K562 (cell line): Measurements from ENCODE around the gene FLCN. TPM values are rescaled to one million over a fixed set of nuclear protein-coding genes. Genes with fewer than 3 reads are reported as not detected.

ENCODE experiments used
- BCLAF1 ChIP-seq, 2 experiments: fragments of 450-650 bp in 1 of 2; IDR thresholded peaks; 2 replicates each; pipeline ENCODE4 v1.6.1; 2011 to 2017; ENCODE audit warnings: low read depth in 2 of 2, antibody characterized with exemption in 1 of 2, borderline replicate concordance in 1 of 2, low read length in 1 of 2, mild to moderate bottlenecking in 1 of 2, mixed read lengths in 1 of 2; ENCODE audit not compliant: control insufficient read depth in 1 of 2
- BRF1 ChIP-seq: IDR thresholded peaks from 3 replicates; pipeline ENCODE4 v1.6.1; 2011; ENCODE audit warnings: borderline replicate concordance, mild to moderate bottlenecking; ENCODE audit not compliant: insufficient read length; ENCODE audit errors: extremely low read depth
- CC2D1A ChIP-seq: fragments of 450-650 bp; IDR thresholded peaks from 2 replicates; pipeline ENCODE4 v1.6.1; 2017; ENCODE audit warnings: mild to moderate bottlenecking
- CREB1 ChIP-seq, 2 experiments: sonication (generic) in 1 of 2; formaldehyde crosslinking in 1 of 2; IDR thresholded peaks; 2 replicates each; pipeline versions ENCODE4 v1.6.1 to v1.8.0; 2012 to 2022; ENCODE audit warnings: inconsistent platforms in 1 of 2, mild to moderate bottlenecking in 1 of 2, missing genetic modification reagents in 1 of 2, moderate library complexity in 1 of 2
- CXXC5 ChIP-seq: fragments of 250-450 bp; sonication (Bioruptor Pico); IDR thresholded peaks from 2 replicates; pipeline ENCODE4 v1.8.0; 2022; ENCODE audit warnings: inconsistent platforms, mild to moderate bottlenecking, moderate library complexity
- ETV1 ChIP-seq: fragments of 450-650 bp; conservative IDR thresholded peaks from 2 replicates; pipeline ENCODE4 v1.6.1; 2016; ENCODE audit warnings: missing genetic modification characterization, control low read depth, low read depth, missing compliant biosample characterization
- LEF1 ChIP-seq: fragments of 450-650 bp; IDR thresholded peaks from 2 replicates; pipeline ENCODE4 v1.6.1; 2016; ENCODE audit warnings: mild to moderate bottlenecking
- MEF2A ChIP-seq: IDR thresholded peaks from 2 replicates; pipeline ENCODE4 v1.6.1; 2011; ENCODE audit warnings: low read depth, mild to moderate bottlenecking, low read length, moderate library complexity; ENCODE audit not compliant: control insufficient read depth
- MTA3 ChIP-seq: fragments of 450-650 bp; formaldehyde crosslinking; IDR thresholded peaks from 2 replicates; pipeline ENCODE4 v1.6.1; 2017; ENCODE audit warnings: mild to moderate bottlenecking, borderline replicate concordance
- PRMT5 ChIP-seq: sonication (generic); formaldehyde crosslinking; IDR thresholded peaks from 2 replicates; pipeline ENCODE4 v1.5.0; 2020; ENCODE audit warnings: missing genetic modification reagents
- SMAD4 ChIP-seq: fragments of 250-450 bp; sonication (Bioruptor Pico); conservative IDR thresholded peaks from 2 replicates; pipeline ENCODE4 v1.8.0; 2021; ENCODE audit warnings: inconsistent platforms, mild to moderate bottlenecking, moderate library complexity
- SMARCC2 ChIP-seq: fragments of 450-650 bp; IDR thresholded peaks from 2 replicates; pipeline ENCODE4 v1.6.1; 2017; ENCODE audit warnings: antibody characterized with exemption, moderate library complexity, mild to moderate bottlenecking, low read depth
- SRF ChIP-seq, 2 experiments: fragments of 250-450, 450-650 bp in 1 of 2; sonication (Bioruptor Pico) in 1 of 2; sonication (generic) in 1 of 2; formaldehyde crosslinking; IDR thresholded peaks; 2 replicates each; pipeline versions ENCODE4 v1.5.0 to v1.5.1; 2020 to 2022; ENCODE audit warnings: mild to moderate bottlenecking in 1 of 2, missing genetic modification reagents in 1 of 2
- SRSF3 ChIP-seq: fragments of 200-400 bp; formaldehyde crosslinking; IDR thresholded peaks from 2 replicates; pipeline ENCODE4 v1.6.1; 2016; ENCODE audit warnings: mild to moderate bottlenecking, low read length, moderate library complexity; ENCODE audit not compliant: insufficient read depth
- TARDBP ChIP-seq: fragments of 450-650 bp; IDR thresholded peaks from 2 replicates; pipeline ENCODE4 v1.6.1; 2016
- TCF3 ChIP-seq: sonication (generic); formaldehyde crosslinking; IDR thresholded peaks from 2 replicates; pipeline ENCODE4 v1.4.0; 2020; ENCODE audit warnings: mild to moderate bottlenecking, missing genetic modification reagents
- ZC3H11A ChIP-seq: IDR thresholded peaks from 2 replicates; pipeline ENCODE4 v1.6.1; 2012; ENCODE audit warnings: low read depth, low read length, improper control_type of control experiment
- ZNF174 ChIP-seq: fragments of 250-450 bp; sonication (Bioruptor Pico); IDR thresholded peaks from 2 replicates; pipeline ENCODE4 v1.4.0; 2020; ENCODE audit warnings: mild to moderate bottlenecking
- ZNF347 ChIP-seq: fragments of 450-650 bp; formaldehyde crosslinking; IDR thresholded peaks from 2 replicates; pipeline ENCODE4 v1.4.0; 2020; ENCODE audit warnings: low read depth, mild to moderate bottlenecking, moderate library complexity
- polyA plus RNA-seq, 8 experiments: library from polyadenylated mRNA; depleted of rRNA in 4 of 8; stranded (reverse) in 5 of 8; unstranded in 3 of 8; fragments of >200 nt; fragmentation: Nextera tagmentation in 2 of 8; fragmentation: Illumina TruSeq in 1 of 8; extraction: Ambion mirVana in 2 of 8; extraction: Trizol in 1 of 8; gene quantifications; 2 replicates each; pipeline versions ENCODE4 v1.2.1 to v1.2.3, GENCODE V29; 2011 to 2014; ENCODE audit warnings: inconsistent platforms in 1 of 8, missing spikeins in 1 of 8
- total RNA-seq, 7 experiments: library from RNA; depleted of rRNA in 6 of 7; stranded (reverse); fragments of >200 nt in 6 of 7; fragmentation: Illumina TruSeq in 2 of 7; extraction: Trizol in 2 of 7; gene quantifications; 2 replicates each; pipeline versions ENCODE4 v1.2.1 to v1.2.3, GENCODE V29; 2011 to 2021; ENCODE audit warnings: low replicate concordance in 1 of 7
- TF ChIP-seq, protein P1 (sequence below): fragments of 450-650 bp; IDR thresholded peaks from 2 replicates; pipeline ENCODE4 v1.7.0; 2016; ENCODE audit warnings: borderline replicate concordance
- TF ChIP-seq, protein P2 (sequence below): fragments of 450-650 bp; IDR thresholded peaks from 2 replicates; pipeline ENCODE4 v1.6.1; 2016; ENCODE audit warnings: borderline replicate concordance

Gene FLCN
- total and polyA plus RNA-seq, 9 of the 15 experiments (the other 6 are each of a cell fraction or from before 2014, with no cell fraction given): 1.6 to 33.5 (median 10.9) TPM

DNA sequence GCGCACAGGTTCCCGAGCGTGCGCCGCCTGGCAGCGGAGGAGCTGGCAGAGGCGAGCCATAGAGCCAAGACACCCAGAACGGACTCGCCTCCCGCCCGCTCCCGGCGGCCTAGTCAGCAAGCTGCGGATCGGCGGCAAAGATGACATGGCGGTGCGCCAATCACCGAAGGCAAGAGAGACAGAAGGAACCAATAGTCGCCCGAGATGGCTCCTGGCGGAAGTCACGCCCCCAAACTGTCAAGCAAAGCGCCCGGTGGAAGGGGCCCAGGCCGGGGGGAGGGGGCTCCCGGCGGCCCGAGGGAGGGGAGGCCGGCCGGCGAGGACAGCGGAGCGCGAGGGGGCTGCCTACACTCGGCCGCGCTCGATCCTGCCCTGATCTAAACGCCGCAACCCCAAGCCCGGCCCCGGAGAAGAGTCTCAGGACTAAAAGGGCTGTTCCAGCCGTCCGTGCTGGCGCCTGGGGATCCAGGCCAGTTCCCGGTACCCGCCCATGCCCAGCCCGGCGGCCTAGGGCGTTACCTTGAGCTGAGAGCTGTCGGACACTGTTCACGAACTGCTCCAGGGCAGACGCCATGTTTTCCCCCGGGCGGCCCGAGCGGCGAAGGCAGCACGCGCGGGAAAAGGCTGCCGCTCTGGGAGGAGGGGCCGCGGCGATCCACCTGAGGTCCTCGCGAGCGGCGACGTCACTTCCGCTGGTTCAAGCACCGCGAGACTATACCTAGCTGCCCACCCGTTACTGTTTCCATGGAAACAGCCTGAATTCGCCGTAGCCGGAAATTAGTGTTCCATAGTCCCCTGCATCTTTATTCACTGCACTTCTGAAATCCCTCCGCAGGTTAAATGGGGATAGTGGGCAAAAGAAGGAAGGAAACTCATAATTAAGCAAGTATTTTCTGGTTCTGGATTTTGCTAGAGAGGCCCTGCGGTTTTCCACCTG lies 43.9 kb upstream of the FLCN start, which contains the start of gene COPS3 (continued):
- TF ChIP-seq, protein P1, sequence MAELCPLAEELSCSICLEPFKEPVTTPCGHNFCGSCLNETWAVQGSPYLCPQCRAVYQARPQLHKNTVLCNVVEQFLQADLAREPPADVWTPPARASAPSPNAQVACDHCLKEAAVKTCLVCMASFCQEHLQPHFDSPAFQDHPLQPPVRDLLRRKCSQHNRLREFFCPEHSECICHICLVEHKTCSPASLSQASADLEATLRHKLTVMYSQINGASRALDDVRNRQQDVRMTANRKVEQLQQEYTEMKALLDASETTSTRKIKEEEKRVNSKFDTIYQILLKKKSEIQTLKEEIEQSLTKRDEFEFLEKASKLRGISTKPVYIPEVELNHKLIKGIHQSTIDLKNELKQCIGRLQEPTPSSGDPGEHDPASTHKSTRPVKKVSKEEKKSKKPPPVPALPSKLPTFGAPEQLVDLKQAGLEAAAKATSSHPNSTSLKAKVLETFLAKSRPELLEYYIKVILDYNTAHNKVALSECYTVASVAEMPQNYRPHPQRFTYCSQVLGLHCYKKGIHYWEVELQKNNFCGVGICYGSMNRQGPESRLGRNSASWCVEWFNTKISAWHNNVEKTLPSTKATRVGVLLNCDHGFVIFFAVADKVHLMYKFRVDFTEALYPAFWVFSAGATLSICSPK: no peak
- TF ChIP-seq ETV1 (0 out of 2 replicates have a peak, but pooled peaks have one; percentile 43), PRMT5 (no peak), SRSF3 (no peak), CXXC5 (CRISPR knock-in tag) (peak; percentile 51; the same call in 1 of the 2 replicates), MEF2A (no peak), TARDBP (no peak), CREB1 (IDR thresholded peaks at IDR 0.05) (peak; percentile 72), CREB1 (CRISPR knock-in tag; IDR thresholded peaks at IDR 0.05) (peak; percentile 92), MTA3 (no peak), BRF1 (no peak), SRF (CRISPR knock-in tag; IDR thresholded peaks at IDR 0.05) (no peak), ZNF347 (no peak), SMAD4 (no peak), ZC3H11A (no peak), LEF1 (no peak), ZNF174 (CRISPR knock-in tag) (no peak), SMARCC2 (no peak), CC2D1A (no peak), BCLAF1 (IDR thresholded peaks at IDR 0.05; ENCODE audit: borderline replicate concordance in 1 of 2, control insufficient read depth in 1 of 2, low read depth in 2 of 2, low read length in 1 of 2) (no peak), TCF3 (CRISPR knock-in tag) (no peak)
- TF ChIP-seq, protein P2, sequence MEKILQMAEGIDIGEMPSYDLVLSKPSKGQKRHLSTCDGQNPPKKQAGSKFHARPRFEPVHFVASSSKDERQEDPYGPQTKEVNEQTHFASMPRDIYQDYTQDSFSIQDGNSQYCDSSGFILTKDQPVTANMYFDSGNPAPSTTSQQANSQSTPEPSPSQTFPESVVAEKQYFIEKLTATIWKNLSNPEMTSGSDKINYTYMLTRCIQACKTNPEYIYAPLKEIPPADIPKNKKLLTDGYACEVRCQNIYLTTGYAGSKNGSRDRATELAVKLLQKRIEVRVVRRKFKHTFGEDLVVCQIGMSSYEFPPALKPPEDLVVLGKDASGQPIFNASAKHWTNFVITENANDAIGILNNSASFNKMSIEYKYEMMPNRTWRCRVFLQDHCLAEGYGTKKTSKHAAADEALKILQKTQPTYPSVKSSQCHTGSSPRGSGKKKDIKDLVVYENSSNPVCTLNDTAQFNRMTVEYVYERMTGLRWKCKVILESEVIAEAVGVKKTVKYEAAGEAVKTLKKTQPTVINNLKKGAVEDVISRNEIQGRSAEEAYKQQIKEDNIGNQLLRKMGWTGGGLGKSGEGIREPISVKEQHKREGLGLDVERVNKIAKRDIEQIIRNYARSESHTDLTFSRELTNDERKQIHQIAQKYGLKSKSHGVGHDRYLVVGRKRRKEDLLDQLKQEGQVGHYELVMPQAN: peak; percentile 83
